ENCODE results near the gene NAT8.
"Not testable (repeated sequence)": the region's sequence is repeated elsewhere in the genome, so short reads cannot be mapped to it uniquely, and the experiment has no call there.

NAT8 gene

DNA sequence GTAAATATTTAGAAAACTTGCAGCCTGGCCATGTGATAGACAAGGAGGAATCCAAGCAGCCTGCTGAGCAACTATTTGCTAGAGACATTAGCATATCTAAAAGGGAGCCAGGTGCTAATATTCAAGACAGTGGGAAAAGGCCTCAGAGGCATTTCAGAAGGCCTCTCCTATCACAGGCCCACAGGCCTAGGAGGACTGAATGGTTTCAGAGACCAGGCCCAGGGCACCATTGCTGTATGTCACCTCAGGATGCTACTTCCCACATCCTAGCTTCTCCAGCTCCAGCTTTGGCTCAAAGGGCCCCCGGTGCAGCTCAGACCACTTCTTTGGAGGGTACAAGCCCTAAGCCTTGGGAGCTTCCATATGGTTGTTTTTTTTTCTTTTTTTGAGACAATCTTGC lies 3.8 kb downstream of the NAT8 start:
- no peak for DNase-seq

DNA sequence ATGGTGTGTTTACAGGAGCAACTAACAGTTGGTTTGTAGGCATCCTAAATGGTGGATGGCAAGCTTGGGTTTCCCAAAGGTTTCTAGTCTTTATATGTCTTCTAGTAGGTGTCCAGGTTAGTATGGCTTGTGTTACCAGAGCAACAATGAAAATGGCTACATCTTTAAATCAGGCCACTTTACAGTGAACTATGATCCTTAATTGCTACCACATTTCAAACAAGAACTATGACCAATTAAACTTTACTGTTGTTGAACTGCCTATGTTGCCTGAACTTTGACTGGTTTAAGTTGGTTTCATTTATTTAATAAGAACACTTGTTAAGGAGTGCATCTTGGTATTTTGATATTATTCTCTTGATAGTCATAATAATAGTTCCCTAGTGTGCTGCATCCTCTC lies 5.2 kb downstream of the NAT8 start:
- DNase-seq = not testable (repeated sequence)

DNA sequence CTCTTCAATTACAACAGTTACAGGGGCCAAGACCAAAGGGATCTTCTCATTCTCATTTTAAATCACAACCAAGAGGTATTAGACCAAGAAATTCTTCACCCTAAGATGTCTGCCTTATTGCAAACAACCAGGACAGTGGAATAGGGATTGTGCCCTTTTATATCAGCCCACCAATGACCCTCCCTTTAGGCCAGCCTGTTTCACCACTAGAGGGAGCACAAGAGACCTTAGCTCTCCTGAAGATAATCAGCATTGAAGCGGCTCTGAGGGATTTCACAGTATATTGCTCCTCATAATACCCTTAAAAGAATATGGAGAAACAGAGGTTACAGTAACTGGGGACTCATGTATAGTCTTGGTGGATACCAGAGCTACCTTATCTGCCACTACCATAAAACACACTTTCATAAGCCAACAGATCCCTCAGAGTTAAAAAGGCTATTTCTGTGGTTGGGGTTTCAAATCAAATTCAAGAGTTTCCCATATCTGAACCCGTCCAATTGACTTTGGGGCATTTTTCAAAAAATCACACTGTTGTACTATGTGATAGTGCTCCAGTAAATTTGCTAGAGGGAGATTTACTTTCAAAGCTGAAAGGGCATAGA lies 11.5 kb downstream of the NAT8 start:
- not testable (repeated sequence) for DNase-seq

DNA sequence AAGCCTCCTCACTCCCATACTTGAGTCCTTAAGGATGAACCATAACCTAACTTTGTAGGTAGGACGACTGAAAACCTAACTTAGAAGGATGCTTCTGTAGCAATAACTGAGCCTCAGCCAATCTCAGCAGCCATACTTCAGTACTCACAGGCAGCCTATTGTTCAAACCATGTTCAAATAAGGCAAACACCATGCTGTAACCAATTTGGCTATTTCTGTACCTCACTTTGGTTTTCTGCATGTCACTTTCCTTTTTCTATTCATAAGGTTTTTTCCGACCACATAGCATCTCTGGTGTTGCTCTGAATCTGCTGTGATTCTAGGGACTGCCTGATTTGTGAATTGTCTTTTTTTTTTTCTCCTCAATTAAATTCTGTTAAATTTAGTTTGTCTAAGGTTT lies 13.7 kb downstream of the NAT8 start:
- DNase-seq = not testable (repeated sequence)

DNA sequence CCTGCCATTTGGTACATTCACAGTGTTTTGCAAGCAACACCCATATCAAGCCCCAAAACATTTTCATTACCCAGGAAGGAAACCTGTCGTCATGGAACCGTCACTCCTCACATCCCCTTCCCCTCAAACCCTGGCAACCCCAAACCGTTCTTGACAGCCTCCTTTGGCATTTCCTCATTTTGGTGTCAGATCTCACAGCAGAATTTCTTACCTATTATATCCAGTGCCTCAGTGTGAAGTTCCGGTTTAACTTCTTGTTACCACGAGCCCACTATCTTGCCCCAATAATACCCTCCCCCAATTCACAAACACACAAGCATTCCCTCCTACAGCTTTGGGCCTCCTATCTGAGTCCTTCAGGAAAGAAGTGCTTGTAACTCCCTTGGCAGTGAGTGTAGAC lies 16.0 kb downstream of the NAT8 start:
- not testable (repeated sequence) for DNase-seq

DNA sequence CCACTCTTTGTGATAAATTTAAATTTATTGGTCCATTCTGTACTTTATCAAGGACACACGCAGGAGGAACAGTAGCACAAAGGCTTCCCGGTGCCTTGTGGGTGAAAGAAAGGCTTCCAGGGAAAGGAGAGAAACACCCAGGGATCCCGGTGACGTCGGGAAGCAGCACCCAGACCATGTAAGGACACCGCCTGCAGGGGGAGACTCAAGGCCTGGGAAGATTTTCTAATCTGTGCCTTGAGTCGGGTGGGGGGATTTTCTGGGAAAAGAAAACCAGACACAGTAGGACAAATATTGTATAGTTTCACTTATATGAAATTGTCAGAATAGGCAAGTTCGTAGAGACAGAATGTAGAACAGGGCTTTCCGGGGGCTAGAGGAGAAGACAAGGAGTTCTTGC lies 17.6 kb downstream of the NAT8 start:
- not testable (repeated sequence) for DNase-seq

DNA sequence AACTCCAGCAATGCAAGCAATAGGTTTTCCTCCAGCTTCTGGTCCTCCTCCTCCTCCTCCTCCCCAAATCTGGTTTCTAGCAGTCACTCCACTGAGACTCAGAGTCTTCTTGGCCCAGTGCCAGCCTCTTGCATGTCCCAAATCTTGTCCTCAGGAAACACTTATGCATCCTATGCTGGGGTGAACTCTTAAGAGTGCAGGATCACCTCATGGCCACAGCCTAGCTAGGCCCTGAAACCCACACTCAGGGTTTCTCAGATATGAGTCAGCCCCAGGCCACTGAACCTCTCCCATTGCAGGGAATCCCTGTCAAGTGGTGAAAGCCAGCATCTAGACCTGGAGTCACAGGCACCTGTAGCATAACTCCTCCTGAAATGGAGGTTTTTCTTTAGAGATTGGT lies 18.2 kb downstream of the NAT8 start:
- not testable (repeated sequence) for DNase-seq

DNA sequence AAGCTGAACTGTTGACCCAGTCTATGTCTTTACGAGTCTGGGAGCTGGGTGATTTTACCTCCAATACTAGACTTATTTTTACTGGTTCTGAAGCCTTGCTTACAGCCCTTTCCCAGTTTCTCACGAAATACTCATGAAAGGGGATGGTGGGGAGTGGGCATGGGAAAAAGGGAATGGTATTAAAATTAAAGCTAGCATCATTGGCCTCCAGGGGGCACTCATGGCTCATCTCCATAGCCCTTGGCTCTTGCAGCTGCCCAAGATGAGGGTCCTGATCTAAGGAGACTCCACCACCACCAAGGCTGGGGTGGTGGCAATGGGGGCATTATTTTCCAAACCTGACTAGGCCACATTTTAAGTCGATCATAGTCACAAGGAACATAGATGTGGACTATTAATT lies 22.3 kb downstream of the NAT8 start:
- not testable (repeated sequence) for DNase-seq

DNA sequence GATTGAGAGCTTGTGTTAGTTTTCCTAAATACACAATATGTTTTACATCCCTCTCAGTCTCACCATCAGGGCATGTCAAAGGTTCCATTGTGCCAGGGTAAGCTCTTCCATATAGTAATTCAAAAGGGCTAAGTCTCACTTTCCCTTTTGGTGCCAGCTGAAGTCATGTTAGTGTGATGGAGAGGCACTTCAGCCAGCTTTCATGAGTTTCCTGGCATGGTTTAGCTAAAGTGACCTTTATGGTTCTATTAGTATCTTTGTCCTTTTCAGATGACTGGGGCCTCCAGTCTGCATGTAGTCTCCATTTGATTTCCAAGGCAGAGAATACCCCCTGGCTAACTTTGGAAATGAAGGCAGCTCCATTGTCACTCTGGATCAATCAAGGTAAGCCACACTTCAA lies 27.2 kb downstream of the NAT8 start:
- DNase-seq = no peak

DNA sequence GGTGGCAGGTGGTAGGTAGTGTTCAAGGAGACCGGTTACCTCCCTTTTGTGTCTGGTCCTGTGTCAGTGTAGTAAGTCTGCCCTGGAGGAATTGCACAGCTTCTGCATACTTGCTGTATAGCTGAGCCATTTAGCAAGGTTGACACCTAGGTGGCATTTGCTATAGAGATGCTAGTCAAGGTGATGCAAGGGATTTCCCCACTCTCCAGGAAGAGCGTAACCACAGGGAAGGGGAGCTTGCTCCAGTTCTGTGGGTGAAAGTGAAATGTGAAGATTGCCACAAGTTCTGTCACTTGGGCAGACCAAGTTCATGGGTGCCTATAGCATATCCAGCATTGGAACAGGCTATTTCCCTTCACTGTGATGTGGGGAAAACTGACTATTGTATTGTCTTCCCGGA lies 28.1 kb downstream of the NAT8 start:
- no peak for DNase-seq

DNA sequence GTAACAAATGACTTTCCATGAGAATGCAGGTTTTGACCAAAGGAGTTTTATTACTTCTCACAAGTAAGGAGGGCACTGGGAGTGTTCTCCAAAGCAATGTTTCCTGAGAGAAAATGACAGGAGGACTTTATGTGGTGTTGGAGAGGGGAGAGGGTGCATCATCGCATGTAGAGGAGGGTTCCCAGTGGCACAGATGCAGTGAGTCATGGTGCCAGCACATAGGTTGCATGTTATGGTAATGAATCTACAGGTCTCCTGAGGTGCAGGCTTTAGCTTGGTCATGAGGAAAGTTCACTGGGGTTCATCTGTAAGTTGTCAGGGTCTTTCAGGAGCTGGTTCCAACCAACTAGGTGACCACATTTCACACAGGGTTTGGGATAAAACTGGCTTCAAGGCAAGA lies 30.4 kb downstream of the NAT8 start:
- no peak for DNase-seq

DNA sequence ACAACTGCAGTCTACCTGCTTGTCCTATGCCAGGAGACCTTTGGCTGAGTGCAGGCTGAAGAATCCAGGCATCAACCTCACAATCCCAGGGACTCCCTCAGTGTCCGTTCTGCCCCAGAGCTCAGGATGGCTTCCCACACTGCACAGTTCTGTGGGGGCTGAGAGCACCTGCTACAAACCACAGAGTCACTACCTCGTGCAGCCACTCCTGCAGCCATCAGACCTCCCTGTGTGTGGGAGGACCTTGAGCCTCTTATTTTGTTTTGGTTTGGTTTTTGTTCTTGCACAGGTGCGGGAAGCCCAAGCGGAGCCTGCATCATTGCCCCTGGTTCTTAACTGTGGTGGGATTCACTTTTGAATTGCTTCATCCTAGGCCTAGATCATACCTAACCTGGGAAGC lies 31.0 kb downstream of the NAT8 start:
- DNase-seq = no peak

DNA sequence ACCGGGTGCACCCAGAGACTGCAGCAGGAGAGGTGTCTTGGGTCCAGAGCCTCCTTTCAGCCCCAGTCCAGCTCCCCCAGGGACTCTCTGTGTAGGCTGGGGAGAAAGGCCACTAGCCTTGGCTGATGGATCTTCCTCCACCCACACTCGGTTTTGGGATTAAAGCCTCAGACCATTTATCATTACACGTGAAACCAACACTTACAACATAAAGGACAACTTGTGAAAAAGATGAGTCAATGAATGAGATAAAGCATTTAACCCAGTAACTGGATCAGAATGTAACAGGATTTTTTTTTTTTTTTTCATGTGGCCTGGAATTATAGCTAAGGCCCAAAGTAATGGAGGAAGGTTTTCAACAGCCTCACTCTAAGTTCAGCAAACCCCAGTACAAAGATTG lies 32.1 kb downstream of the NAT8 start:
- no peak for DNase-seq

DNA sequence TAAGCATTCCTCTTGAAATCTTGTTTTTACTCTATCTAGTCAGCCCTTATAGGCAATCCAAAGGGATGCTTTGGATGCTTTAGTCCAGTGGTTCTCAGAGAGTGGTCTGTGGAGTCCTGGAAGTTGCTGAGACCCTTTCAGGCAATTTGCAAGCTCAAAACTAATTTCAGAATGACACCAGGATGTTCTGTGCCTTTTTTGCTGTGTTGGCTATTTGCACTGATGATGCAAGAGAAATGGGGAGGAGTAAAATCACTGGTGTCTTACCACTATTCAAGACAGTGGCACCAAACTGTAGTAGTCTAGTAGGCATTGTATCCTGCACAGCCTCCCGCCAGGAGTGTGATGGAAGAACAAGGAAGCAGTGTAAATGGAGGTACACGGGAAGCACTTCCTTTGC lies 37.6 kb downstream of the NAT8 start:
- DNase-seq = not testable (repeated sequence)

DNA sequence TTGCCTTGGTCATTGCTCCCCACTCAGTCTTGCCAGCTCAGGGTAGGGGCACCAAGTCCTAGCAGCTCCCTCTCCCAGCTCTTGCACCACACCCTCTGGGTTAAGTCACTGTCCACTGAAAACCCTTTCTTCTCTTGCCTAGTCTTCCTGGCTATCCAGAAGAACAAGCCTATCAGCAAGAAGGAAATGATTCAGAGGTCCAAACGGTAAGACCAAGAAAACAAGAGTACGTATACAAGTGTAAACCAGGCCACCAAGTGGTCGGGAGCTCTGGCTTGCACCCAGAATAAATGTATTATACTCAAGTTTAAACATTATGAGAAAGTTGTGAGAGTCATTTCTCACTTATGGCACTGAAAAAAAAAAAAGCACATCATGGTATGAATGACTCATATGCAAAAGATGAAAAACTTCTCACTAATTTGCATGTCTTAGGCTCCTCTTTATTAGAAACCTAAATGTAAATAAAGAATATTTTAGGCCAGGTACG lies 39.1 kb downstream of the NAT8 start:
- DNase-seq = not testable (repeated sequence)

DNA sequence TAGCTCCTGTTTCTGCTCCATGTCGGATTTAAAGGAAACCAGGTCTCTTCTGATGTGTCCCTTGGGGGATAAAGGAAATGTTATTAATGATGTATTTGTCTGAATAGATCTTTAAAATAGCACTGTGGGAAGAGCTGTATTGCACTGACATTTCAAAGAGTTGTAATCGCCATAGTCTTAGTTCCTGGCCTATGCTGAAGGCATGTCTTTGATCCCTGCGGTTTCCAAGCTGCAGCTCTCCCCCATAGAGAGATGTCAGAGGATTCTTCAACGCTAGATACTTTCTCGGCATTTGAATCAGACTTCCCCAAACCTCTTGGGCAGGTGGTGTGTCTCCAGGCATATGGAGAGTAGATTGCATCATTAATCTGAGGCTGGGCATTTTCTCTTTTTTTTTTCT lies 40.4 kb downstream of the NAT8 start:
- no peak for DNase-seq

DNA sequence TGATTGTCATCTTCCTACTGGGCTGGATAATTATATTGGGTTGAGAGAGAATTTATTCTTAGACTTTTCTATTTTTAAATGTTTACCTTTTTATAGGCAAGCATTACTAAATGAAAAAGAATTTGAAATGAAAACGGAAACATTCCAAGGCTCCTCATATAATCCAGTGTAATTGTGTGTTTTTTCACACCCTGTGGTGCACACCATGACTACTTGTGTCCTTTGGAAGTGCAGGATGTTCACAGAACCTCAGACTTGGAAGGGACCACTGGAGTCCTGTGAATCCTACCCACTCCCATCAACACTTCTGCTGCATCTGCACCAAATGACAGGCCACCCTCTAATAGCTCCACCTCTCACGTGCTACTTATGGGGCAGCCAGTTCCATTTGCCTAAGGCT lies 48.0 kb downstream of the NAT8 start:
- DNase-seq = no peak

DNA sequence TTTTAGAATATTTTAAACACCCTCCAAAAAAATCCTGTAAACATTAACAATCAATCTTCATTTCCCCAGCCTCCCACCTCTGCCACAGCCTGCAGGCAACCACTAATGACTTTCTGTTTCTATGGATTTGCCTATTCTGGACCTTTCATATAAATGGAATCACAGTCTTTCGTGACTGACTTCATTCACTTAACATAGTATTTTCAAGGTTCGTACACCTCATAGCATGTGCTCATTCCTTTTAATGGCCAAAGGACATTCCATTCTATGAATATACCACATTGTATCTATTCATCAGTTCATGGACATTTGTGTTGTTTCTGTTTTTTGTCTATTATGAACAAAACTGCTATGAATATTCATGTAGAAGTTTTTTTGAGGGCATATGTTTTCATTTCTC lies 48.5 kb downstream of the NAT8 start:
- DNase-seq = no peak
